Fibroblast of skin of back (primary cell): ENCODE results near the gene FLT3LG. TPM values are rescaled to one million over a fixed set of nuclear protein-coding genes. Genes with fewer than 3 reads are reported as not detected.

Source experiments
- DNase-seq: peaks from one replicate; pipeline ENCODE4 v3.0.0-alpha.2; 2013
- polyA plus RNA-seq, 2 experiments: library from polyadenylated mRNA; unstranded; fragments of 120-200 nt; gene quantifications; one replicate each; pipeline ENCODE4 v1.2.1, GENCODE V29; 2013; ENCODE audit not compliant: insufficient read length in 2 of 2

Gene FLT3LG, protein sequence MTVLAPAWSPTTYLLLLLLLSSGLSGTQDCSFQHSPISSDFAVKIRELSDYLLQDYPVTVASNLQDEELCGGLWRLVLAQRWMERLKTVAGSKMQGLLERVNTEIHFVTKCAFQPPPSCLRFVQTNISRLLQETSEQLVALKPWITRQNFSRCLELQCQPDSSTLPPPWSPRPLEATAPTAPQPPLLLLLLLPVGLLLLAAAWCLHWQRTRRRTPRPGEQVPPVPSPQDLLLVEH
- polyA plus RNA-seq (2013, experiment 1 of 2; ENCODE audit: insufficient read length), result 6.7 TPM
- 7.4 TPM for polyA plus RNA-seq (2013, experiment 2 of 2; ENCODE audit: insufficient read length)

DNA sequence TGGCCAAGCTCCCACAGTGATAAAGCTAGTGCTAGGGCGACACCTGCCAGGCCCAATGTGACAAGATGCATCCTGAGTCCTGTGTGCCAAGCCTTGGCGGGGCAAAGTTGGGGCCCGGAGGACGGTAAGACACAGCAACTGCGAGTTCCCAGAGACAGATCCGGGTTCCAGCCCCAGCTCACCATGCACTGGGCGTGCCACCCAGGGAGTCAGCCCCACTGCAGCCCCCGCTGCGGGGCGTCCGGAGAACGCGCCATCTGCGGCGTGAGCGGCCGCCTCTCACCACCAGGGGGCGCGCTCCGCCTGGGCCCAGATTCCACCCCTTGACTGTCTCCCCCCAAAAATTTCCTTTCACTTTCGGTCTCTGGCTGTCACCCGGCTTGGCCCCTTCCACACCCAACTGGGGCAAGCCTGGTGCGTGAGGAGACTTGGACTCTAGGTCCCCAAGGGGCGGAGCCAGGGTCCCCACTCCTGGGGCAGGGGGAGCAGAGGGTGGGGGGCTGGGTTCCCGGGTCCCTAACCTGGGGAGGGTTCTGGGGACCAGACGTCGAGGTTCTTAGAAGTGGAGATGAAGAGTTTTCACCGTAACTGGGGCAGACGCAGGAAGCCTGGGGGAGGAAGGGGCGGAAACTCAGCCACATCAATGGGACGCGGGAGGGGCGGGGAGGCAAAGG lies at the start of gene FLT3LG:
FLT3LG (plus strand) TSS at position 348 of the 674 bp plus-strand sequence. CDS start 425 bp downstream, outside the sequence.
- DNase-seq, result peak; percentile 79

DNA sequence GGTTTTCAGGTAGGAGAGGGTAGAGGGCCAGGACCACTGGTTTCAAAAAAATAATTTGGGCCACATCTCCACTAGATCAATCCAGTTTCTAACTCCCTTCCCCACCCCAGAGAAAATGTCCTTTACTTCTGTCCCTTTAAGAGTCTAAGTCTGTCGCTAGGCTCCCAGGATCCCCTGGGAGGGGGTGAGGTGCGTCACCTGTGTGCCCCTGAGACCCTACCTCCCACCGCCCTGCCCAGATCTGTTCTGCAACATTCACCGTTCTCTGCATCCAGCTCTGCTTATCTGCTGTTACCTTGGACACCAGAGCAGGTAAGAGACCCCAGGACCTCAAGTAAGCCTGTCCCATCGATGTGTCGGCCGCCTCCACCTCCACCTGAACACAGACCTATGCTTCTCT lies 48.8 kb upstream of the FLT3LG start, which contains the start of gene GFY:
GFY (plus strand) TSS at position 211 of the 400 bp plus-strand sequence. CDS start 1,043 bp downstream, outside the sequence.
- DNase-seq, result no peak

DNA sequence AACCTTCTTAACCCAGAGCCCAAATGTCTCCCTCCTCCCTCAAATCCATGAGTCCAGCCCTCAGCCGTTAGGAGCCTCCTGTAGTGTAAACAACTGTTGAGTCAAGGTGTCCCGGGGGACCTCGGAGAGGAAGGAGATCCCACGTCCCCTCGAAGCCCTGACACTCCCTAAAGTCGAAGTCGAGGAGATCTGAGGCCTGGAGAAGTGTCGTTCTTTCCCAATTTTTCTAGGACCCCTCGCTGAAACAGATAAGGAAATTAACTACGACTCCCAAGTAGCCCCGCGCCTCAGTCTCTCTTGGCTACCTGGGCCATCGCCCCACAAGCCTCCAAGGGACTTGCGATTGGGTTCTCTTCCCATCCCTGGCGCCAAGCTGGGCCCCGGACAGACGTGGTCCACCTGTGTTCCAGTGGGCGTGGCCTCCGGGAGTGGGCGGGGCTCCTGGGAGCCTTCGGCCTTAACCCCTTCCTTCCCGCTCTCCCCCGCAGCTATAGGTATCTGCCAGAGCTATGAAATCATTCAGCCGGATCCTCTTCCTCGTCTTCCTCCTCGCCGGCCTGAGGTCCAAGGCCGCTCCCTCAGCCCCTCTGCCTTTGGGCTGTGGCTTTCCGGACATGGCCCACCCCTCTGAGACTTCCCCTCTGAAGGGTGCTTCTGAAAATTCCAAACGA lies 48.0 kb upstream of the FLT3LG start:
- peak; percentile 40 for DNase-seq

DNA sequence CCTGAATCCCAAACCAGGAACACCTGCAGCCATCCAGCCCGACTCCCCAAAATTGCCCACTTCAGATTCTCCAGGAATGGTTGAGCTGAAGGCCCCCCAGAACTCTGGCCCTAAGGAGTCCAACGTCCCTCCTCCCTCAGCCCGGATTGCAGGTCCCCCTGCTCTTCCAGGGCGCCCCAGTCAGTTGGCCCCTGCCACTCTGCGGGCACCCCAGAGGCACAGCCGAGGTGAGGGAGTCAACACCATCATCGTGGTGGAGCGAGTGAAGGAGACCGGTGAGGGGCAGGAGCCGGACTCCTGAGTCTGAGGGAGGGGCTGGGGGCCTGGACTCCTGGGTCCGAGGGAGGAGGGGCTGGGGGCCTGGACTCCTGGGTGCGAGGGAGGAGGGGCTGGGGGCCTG lies 46.7 kb upstream of the FLT3LG start:
- no peak for DNase-seq

DNA sequence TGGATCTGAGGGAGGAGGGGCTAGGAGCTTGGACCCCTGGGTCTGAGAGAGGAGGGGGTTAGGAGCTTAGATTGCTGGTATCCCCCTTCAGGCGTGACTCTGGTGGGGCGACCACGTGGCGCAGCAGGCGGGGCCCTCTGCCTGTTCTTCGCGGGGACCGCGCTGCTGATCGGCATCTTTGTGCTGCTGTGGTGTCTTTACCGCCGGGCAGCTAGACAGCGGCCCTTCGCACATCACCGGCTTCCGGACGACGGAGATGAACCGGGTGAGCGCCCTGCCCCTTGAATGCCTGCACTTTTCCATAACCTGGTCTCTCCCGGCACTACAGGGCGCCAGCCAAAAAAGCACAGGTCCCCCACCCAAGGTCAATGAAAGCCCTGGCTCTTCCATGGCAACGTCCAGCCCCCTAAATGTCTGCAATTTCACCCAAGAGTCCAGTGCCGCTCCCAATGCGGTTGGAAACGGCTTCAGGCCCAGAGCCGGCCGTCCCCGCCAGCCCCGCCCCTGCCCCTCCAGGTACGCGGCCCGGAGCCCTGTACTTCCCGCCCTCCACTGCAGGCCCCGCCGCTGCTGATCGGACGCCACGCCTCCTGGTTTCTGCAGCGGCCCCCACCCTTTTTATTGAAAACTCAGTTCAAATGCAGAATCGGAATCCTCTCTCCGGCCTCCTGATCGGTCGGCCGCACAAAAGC lies 46.0 kb upstream of the FLT3LG start:
- DNase-seq, result no peak

DNA sequence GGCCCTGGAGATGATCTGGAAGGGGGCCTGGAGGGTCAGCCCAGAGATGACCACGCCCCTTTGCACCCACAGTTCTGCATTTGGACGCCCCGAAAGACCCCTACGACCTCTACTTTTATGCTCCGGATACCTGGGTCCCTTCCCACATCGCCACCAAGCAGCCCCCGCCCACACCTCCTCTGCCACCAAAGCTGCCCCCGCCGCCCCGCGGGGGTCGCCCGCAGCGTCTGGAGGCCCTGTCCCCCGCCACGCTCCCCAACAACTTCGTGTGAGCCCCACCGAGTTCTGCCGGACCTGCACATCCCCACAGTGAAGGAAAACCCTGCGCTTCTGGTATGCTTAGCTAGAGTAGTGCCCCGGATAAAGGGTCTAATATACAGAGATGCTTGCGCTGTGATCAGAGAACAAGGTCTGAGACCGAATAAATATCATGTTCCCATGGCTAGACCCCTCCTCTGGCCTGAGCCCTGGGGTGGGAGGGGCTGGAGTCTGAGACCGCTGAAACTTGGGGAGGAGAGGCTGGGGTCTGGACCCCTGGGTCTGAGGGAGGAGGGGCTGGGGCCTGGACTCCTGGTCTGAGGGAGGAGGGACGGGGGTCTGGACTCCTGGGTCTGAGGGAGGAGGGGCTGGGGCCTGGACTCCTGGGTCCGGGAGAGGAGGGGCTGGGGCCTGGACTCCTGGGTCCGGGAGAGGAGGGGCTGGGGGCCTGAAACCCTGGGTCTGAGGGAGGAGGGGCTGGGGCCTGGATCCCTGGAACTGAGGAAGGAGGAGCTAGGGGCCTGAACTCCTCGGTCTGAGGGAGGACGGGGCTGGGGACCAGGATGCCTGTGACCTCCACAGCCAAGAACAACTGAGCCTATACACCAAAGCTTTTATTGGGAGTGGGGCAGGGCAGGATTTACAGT lies 45.2 kb upstream of the FLT3LG start:
- DNase-seq, result no peak

DNA sequence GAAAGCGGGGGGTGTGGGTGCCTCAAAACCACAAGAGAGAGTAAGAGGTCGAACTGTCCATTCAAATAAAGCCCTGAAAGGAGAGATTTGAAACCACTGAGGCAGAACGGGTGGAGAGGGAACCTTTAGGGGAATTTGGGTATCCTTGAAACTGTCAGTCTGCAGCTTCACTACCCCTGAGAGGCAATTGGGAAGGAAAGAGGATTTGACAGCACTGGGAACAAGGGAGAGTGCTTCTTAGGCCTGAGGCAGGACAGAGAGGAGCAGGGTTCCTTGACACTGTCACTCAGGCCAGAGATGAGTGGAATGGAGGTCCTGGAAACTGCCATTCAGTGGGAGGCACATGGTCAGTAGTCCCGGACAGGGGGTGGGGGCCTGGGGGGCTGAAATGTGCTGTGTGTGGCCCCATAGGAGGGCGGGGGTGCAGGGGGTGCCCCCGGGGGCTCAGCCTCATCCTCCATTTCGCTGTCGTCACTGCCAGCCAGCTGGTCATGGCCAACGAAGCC lies 43.8 kb upstream of the FLT3LG start:
- no peak for DNase-seq

DNA sequence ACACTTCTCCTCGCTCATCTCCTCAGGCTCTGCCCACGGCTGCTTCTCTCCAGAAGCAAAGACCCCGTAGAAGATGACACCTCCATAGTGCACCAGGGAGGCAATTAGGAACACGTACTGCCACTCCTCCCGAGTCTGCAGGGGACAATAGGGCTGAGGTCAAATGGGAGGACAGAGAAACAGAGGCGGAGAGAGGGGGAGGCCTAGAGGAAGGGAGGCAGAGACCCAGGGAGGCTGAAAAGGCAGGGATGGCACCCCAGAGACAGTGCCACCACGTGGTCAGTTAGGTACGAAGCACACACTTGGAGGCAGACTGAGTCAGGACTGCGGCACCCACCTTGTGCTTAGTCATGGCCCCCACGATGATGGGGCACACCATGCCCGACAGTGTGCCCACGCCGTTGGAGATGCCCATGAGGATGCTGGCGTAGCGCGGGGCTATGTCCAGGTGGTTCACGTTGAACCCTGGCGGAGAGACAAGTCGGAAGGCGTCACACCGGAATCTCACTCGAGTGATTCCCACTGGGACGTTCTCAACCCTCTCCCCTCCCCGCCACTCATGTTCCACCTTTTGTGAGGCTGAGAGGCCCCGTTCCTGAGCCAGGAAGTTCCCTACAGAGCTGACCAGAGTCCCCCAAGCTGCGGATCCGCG lies 43.2 kb upstream of the FLT3LG start:
- DNase-seq, result no peak

DNA sequence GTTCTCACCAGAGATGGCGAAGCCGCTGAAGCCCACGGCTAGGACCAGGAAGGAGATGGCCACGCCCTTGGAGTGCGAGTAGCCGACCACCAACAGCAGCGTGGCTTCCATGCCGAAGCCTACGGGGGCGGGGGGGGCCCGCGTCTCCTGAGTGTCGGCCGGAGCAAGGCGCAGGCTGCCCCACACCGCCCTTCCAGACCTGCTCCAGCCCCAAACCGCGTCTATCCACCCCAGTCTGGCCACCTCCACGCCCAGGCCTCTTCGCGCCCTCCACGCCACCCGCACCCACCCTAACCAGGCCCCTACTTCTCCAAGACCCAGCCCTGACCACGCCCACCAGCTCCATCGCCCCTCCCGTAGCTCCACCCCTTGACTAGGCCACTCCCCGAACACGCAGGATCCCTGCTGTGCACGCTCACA lies 42.7 kb upstream of the FLT3LG start:
- no peak for DNase-seq

DNA sequence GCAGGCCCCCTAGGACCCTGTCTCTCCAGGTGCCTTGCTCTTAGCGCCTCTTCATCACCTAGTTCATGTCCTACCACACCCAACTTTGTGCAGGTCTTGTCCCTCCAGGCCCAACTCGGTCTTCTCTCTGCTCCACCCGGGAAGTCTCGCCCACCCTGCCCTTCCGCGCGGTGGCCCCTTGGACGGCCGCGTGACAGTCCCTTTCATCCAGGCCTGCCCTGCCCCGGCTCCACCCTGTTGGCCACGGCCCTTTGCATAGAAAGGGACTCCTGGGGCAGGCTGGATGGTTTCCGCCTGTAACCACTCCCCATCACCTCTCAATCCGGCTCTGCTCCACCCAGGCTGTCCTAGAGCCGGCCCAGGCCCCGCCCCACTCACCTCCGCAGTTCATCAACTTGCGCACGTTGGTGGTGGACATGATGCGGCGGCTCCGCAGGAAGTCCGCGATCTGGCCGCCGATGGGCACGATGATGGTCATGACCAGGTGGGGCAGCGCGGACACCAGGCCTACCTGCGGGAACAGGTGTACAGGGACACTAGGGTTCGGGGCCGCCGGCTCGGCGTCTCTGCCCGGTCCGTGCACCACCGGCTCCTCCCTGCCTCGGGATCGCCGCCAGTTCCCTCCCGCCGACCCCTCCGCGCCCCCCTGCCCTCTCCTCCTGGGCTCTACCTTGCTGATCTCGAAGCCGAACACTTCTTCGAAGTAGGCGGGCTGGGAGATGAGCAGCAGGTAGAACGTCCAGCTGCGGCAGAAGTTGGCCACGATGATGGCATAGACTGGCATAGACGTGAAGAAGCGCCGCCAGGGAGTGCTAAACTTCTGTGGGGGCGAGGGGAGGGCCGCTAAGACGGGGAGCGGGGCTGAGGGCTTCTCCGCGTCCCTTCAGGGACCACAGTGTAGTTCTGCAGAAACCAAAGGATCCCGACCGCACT lies 41.6 kb upstream of the FLT3LG start:
- no peak for DNase-seq

DNA sequence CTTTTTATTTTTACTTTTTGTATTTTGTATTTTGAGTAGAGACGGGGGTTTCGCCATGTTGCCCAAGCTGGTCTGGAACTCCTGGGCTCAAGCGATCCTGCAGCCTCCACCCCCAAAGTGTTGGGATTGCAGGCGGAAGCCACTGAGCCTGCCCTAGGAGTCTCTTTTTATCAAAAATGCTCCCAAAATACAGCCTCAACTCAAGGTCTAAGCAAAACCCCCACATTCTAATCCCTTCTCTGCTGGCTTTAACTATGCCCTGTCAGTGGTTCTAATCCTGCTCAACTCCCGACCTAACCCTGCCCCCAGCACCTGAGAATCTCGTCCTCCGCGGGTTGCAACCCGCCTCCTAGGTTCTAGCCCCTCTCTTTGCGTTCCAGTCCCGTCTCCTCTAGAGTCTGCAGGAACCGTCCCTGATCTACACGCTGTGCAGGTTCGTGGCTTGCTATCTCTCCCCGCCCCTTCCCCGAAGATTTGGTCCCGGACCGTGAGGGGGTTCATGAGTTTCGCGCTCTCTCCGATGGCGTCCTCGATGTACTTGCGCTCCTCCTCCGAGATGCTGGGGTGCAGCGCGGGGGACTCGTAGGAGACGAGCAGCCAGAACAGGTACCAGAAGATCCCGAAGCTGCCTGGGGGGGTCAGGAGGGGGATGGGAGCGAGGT lies 40.6 kb upstream of the FLT3LG start:
- no peak for DNase-seq

DNA sequence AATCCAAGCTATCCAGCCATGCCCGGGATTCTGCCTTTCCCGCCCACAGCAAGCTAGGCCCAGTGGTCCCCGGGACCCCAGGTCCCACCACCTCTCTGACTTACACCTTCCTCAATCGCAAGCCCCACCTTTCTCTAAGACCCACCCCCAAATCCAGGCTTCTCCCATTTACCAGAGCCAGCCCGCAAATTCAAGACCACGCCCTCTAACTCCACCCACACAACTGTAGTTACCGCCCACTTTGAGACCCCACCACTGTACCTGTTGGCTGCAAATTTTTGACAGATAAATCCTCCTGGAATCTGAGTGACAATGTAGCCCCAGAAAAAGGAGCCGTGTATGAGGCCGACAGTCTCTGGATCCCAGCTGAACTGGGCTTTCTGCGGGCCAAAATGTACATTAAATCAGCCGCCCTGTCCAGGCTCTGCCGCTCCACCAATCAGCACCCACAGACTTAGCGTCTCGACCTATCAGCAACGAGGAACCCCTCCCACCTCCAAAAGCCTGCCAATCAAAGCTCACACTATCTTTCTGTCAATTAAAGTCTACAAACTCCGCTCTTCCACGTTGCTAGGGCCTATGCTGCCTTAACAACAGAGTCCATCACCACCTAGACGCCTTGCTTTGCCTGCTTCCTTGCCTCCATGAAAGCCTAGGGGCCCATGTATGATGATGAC lies 39.0 kb upstream of the FLT3LG start:
- no peak for DNase-seq

DNA sequence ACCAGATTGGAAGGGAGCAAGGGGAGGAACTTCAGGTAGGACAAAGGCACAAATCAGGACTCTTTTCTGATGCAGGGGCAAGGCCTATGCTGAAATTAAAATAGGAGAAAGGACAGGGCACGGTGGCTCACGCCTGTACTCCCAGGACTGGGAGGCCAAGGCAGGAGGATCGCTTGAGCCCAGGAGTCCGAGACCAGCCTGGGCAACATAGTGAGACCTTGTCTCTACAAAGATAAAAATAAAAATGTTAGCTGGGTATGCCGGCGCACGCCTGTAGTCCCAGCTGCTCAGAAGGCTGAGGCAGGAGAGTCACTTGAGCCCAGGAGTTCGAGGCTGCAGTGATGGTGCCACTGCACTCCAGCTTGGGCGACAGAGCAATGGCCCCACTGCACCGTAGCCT lies 38.3 kb upstream of the FLT3LG start:
- DNase-seq, result no peak

DNA sequence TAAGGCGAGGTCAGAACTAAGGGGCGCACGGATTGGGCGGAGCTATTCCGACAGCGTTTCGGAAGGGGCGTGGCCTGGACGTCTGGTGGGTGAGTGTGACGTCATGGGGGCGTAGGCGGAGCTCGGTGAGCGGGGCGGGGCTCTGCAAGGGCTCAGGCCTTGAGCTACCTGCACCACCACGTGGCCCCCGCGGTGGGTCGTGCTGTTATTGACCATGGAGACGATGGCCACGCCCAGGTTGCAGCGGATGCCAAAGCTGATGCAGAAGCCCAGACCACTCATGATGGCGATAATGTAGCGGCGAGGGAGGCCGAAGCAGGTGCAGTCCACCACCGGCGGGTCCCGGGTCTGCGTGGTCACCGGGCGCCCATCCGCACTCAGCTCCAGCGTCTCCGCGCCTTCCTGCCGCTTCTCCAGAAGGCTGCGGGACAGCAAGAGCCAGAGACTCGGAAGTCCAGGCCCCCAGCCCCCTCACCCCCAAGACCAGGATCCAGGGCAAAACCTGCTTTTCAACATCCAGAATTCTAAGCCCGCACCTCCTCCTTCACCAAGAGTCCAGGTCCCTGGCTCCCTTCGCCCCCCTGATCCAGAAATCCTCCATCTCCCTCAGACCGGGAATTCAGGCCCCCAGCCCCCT lies 37.5 kb upstream of the FLT3LG start:
- no peak for DNase-seq

DNA sequence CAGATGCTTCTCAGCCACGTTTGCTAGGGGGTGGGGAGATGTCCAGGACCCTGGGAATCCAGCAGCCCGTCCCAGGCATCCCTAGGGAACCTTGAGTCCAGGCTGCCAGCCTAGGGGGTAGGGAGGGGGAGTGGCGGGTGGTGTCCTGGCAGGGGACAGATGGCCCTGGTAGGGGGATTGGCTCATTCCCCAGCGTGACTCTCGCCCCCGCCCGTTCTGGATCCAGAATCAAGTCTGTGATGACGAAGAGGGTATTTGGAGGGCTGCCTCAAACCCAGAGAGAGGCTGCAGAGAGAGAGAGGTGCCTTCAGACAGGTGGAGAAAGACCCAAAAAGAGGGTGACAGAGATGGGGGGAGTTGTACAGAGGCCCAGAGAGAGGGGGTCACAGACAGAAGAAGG lies 36.8 kb upstream of the FLT3LG start:
- no peak for DNase-seq

DNA sequence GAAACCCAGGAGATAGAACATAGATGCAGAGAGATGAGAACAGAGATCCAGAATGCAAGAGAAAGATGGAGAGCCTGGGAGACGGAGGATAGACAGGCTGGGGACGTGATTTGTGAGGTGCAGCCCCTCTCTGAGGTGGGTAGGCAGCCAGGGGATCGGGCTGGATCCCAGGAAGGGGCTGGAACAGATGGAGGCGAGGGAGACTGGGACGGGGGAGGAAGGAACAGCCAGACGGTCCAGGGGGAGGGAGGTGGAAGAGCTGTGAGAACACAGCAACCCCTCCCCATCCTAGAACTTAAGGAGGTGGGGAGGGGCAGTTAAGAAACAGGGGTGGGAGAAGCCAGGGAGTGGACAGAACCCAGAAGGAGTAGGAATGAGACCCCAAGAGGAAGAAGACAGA lies 35.8 kb upstream of the FLT3LG start:
- no peak for DNase-seq

DNA sequence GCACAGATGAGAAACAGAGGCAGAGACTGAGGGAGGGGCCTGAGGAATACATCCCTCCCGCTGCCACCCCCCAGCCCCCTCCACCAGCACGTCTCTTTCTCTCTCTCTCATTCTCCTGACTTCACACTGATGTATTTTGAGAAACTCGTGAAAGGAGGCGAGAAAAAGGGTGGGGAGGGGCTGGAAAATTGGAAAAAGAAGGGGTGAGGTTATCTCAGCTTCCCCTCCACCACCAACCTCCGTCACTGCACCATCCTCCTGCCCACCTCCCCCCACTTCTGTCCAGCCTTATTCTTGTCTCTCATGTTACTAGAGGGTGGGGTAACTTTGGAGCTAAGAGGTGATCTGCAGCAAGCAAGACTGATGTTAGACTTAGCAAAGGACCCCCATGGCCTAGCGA lies 34.2 kb upstream of the FLT3LG start:
- DNase-seq, result no peak
